Activated T-cell treated with anti-CD3 and anti-CD28 coated beads, Interleukin-2, amount 50 U/mL, for 72 hours (primary cell): Measurements from ENCODE around the gene CACNA1F. TPM values are rescaled to one million over a fixed set of nuclear protein-coding genes. Genes with fewer than 3 reads are reported as not detected.

Experiments used
- ATAC-seq, 2 donors: fragments of 150-1000 bp; cut with Tn5 transposase; replicated peaks in 1 of 2; 2 replicates each; pipeline ENCODE4 v1.10.0; 2021; ENCODE audit warnings: moderate library complexity in 2 of 2, mild to moderate bottlenecking in 1 of 2
- DNase-seq, 2 donors: peaks; one replicate each; pipeline ENCODE4 v3.0.0; 2021 to 2022; ENCODE audit warnings: mixed read lengths in 1 of 2
- H3K27ac Mint-ChIP-seq: one replicate; pipeline ENCODE4 v1.8.0; 2022; ENCODE audit warnings: mild to moderate bottlenecking, moderate library complexity, mixed read lengths
- H3K27me3 Mint-ChIP-seq: one replicate; pipeline ENCODE4 v1.8.0; 2022; ENCODE audit warnings: low read depth, mixed read lengths
- H3K36me3 Mint-ChIP-seq, 2 donors: one replicate each; pipeline ENCODE4 v1.8.0; 2022; ENCODE audit warnings: mixed read lengths in 2 of 2, mild to moderate bottlenecking in 1 of 2; ENCODE audit not compliant: insufficient read depth in 2 of 2
- H3K4me1 Mint-ChIP-seq: one replicate; pipeline ENCODE4 v1.8.0; 2022; ENCODE audit warnings: low read depth, mixed read lengths
- H3K4me3 Mint-ChIP-seq, 2 donors: one replicate each; pipeline ENCODE4 v1.8.0; 2022; ENCODE audit warnings: mild to moderate bottlenecking in 2 of 2, mixed read lengths in 2 of 2, moderate library complexity in 2 of 2
- H3K9me3 Mint-ChIP-seq, 2 donors: one replicate each; pipeline ENCODE4 v1.8.0; 2022; ENCODE audit warnings: mixed read lengths in 2 of 2
- total RNA-seq, 2 donors: library from RNA; stranded (reverse); gene quantifications; one replicate each; pipeline ENCODE4 v1.2.3, GENCODE V29; 2022

Gene CACNA1F
- total RNA-seq, 2 donors from 2014 or later, result 3.4 to 4.1 TPM

- Mint-ChIP-seq H3K27me3 (peaks cover 13% of the 10 kb centered on the region), H3K9me3 (peaks cover 6 to 10% of the 10 kb centered on the region in 2 donors), H3K4me1 (no peaks in the 10 kb centered on the region), H3K27ac (no peak overlapping the region), H3K36me3 (no peaks in the 10 kb centered on the region), H3K4me3 (no peak overlapping the region)
- ATAC-seq (no peak), DNase-seq (no peak)
Measured at GRCh38 chrX:49212209-49212608, 20.9 kb downstream of the CACNA1F start.

- no peak overlapping the region for H3K27ac Mint-ChIP-seq
- no peak for DNase-seq
- no peak overlapping the region for H3K4me3 Mint-ChIP-seq
- H3K4me1 Mint-ChIP-seq, result no peaks in the 10 kb centered on the region
- no peaks in the 10 kb centered on the region for H3K36me3 Mint-ChIP-seq
- H3K9me3 Mint-ChIP-seq, result peaks cover 6 to 10% of the 10 kb centered on the region in 2 donors
- H3K27me3 Mint-ChIP-seq, result peaks cover 12% of the 10 kb centered on the region
- no peak for ATAC-seq
Measured at GRCh38 chrX:49211074-49211473, 22.1 kb downstream of the CACNA1F start.

- no peaks in the 10 kb centered on the region for H3K4me1 Mint-ChIP-seq
- no peak for DNase-seq
- no peak overlapping the region for H3K4me3 Mint-ChIP-seq
- H3K9me3 Mint-ChIP-seq, result peaks cover 6 to 10% of the 10 kb centered on the region in 2 donors
- H3K27me3 Mint-ChIP-seq, result peaks cover 8% of the 10 kb centered on the region
- ATAC-seq, result no peak
- no peak overlapping the region for H3K27ac Mint-ChIP-seq
- no peaks in the 10 kb centered on the region for H3K36me3 Mint-ChIP-seq
Measured at GRCh38 chrX:49210406-49210805, 22.7 kb downstream of the CACNA1F start.

GRCh38 chrX:49209434-49210251, 23.5 kb downstream of the CACNA1F start:
- peak; percentile 55 to 59 for ATAC-seq
- peaks cover 6 to 10% of the 10 kb centered on the region in 2 donors for H3K9me3 Mint-ChIP-seq
- H3K27me3 Mint-ChIP-seq, result peaks cover 8% of the 10 kb centered on the region
- H3K27ac Mint-ChIP-seq, result no peak overlapping the region
- no peaks in the 10 kb centered on the region for H3K36me3 Mint-ChIP-seq
- DNase-seq, result peak in 1 of 2 donors; percentile 30
- no peaks in the 10 kb centered on the region for H3K4me1 Mint-ChIP-seq
- peak overlapping the region in 1 of 2 donors; percentile 13 for H3K4me3 Mint-ChIP-seq

- Mint-ChIP-seq H3K4me3 (no peak overlapping the region), H3K9me3 (peaks cover 4 to 10% of the 10 kb centered on the region in 2 donors), H3K27me3 (peaks cover 8% of the 10 kb centered on the region), H3K36me3 (no peaks in the 10 kb centered on the region), H3K27ac (no peak overlapping the region), H3K4me1 (no peaks in the 10 kb centered on the region)
- DNase-seq, result no peak
- ATAC-seq, result no peak
Measured at GRCh38 chrX:49208399-49208798, 24.7 kb downstream of the CACNA1F start.

- Mint-ChIP-seq H3K9me3 (no peaks in the 10 kb centered on the region), H3K36me3 (no peaks in the 10 kb centered on the region), H3K27me3 (peaks cover 8% of the 10 kb centered on the region), H3K27ac (no peak overlapping the region), H3K4me3 (no peak overlapping the region), H3K4me1 (no peaks in the 10 kb centered on the region)
- ATAC-seq, result no peak
- DNase-seq, result no peak
Measured at GRCh38 chrX:49206543-49206942, 26.6 kb downstream of the CACNA1F start.

- no peak overlapping the region for H3K27ac Mint-ChIP-seq
- no peaks in the 10 kb centered on the region for H3K9me3 Mint-ChIP-seq
- H3K4me3 Mint-ChIP-seq, result no peak overlapping the region
- ATAC-seq (no peak), DNase-seq (no peak)
- H3K36me3 Mint-ChIP-seq, result no peaks in the 10 kb centered on the region
- peaks cover 4% of the 10 kb centered on the region for H3K4me1 Mint-ChIP-seq
- no peaks in the 10 kb centered on the region for H3K27me3 Mint-ChIP-seq
Measured at GRCh38 chrX:49205443-49205842, 27.7 kb downstream of the CACNA1F start.

- ATAC-seq, result no peak
- Mint-ChIP-seq H3K36me3 (no peaks in the 10 kb centered on the region), H3K9me3 (no peaks in the 10 kb centered on the region), H3K27ac (no peak overlapping the region), H3K27me3 (no peaks in the 10 kb centered on the region), H3K4me1 (peaks cover 6% of the 10 kb centered on the region), H3K4me3 (no peak overlapping the region)
- no peak for DNase-seq
Measured at GRCh38 chrX:49204709-49205108, 28.4 kb downstream of the CACNA1F start.

- no peak for DNase-seq
- no peak for ATAC-seq
- H3K27me3 Mint-ChIP-seq, result no peaks in the 10 kb centered on the region
Measured at GRCh38 chrX:49204017-49204416, 29.1 kb downstream of the CACNA1F start.

GRCh38 chrX:49203536-49203935, 29.6 kb downstream of the CACNA1F start:
- no peaks in the 10 kb centered on the region for H3K36me3 Mint-ChIP-seq
- H3K9me3 Mint-ChIP-seq, result no peaks in the 10 kb centered on the region
- peaks cover 14% of the 10 kb centered on the region for H3K4me1 Mint-ChIP-seq
- no peak for ATAC-seq
- DNase-seq, result no peak
- no peak overlapping the region for H3K4me3 Mint-ChIP-seq
- no peaks in the 10 kb centered on the region for H3K27me3 Mint-ChIP-seq
- H3K27ac Mint-ChIP-seq, result no peak overlapping the region

More at GRCh38 chrX:49204017-49204416, 29.1 kb downstream of the CACNA1F start:
- no peaks in the 10 kb centered on the region for H3K36me3 Mint-ChIP-seq
- H3K4me1 Mint-ChIP-seq, result peaks cover 9% of the 10 kb centered on the region
- H3K4me3 Mint-ChIP-seq, result no peak overlapping the region
- H3K27ac Mint-ChIP-seq, result no peak overlapping the region
- no peaks in the 10 kb centered on the region for H3K9me3 Mint-ChIP-seq

GRCh38 chrX:49202022-49202421, 31.1 kb downstream of the CACNA1F start:
- no peaks in the 10 kb centered on the region for H3K36me3 Mint-ChIP-seq
- H3K4me3 Mint-ChIP-seq, result no peak overlapping the region
- no peaks in the 10 kb centered on the region for H3K9me3 Mint-ChIP-seq
- H3K27me3 Mint-ChIP-seq, result peaks cover 6% of the 10 kb centered on the region
- no peak overlapping the region for H3K27ac Mint-ChIP-seq
- peaks cover 21% of the 10 kb centered on the region for H3K4me1 Mint-ChIP-seq
- no peak for ATAC-seq
- DNase-seq, result no peak

- Mint-ChIP-seq H3K4me3 (peak within 1 kb of the TSS; percentile 64 to 83), H3K36me3 (no peaks in the 10 kb centered on the region), H3K27ac (peak within 1 kb of the TSS; percentile 33), H3K4me1 (peaks cover 21% of the 10 kb centered on the region), H3K27me3 (peaks cover 6% of the 10 kb centered on the region), H3K9me3 (no peaks in the 10 kb centered on the region)
- peak; percentile 94 to 97 for ATAC-seq
- peak; percentile 90 to 92 for DNase-seq
Measured at GRCh38 chrX:49199906-49200771, 33.0 kb downstream of the CACNA1F start, which contains the start of gene SYP. Gene SYP (minus strand): TSS chrX:49200193. CDS start chrX:49200186, 7 bp downstream.

GRCh38 chrX:49199315-49199595, 33.9 kb downstream of the CACNA1F start:
- ATAC-seq (no peak), DNase-seq (no peak)
- peaks cover 0 to 3% of the 10 kb centered on the region in 2 donors for H3K36me3 Mint-ChIP-seq
- peak overlapping the region; percentile 64 to 78 for H3K4me3 Mint-ChIP-seq
- peaks cover 21% of the 10 kb centered on the region for H3K4me1 Mint-ChIP-seq
- H3K27me3 Mint-ChIP-seq, result peaks cover 6% of the 10 kb centered on the region
- H3K27ac Mint-ChIP-seq, result no peak overlapping the region
- no peaks in the 10 kb centered on the region for H3K9me3 Mint-ChIP-seq
